ENCODE measurements around the gene CADPS2. TPM values are rescaled to one million over a fixed set of nuclear protein-coding genes. Genes with fewer than 3 reads are reported as not detected.

CADPS2 gene
- total RNA-seq, 1 donor from 2014 or later, result 27.8 TPM

- TF ChIP-seq, protein P1, sequence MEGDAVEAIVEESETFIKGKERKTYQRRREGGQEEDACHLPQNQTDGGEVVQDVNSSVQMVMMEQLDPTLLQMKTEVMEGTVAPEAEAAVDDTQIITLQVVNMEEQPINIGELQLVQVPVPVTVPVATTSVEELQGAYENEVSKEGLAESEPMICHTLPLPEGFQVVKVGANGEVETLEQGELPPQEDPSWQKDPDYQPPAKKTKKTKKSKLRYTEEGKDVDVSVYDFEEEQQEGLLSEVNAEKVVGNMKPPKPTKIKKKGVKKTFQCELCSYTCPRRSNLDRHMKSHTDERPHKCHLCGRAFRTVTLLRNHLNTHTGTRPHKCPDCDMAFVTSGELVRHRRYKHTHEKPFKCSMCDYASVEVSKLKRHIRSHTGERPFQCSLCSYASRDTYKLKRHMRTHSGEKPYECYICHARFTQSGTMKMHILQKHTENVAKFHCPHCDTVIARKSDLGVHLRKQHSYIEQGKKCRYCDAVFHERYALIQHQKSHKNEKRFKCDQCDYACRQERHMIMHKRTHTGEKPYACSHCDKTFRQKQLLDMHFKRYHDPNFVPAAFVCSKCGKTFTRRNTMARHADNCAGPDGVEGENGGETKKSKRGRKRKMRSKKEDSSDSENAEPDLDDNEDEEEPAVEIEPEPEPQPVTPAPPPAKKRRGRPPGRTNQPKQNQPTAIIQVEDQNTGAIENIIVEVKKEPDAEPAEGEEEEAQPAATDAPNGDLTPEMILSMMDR (IDR thresholded peaks at IDR 0.05; ENCODE audit: unreplicated experiment), result no peak
- H3K4me3 Mint-ChIP-seq (ENCODE audit: unreplicated experiment), result no peak overlapping the region
- no peak overlapping the region for H3K27ac Mint-ChIP-seq (ENCODE audit: unreplicated experiment)
- H3K36me3 Mint-ChIP-seq (ENCODE audit: low read depth, unreplicated experiment), result no peaks in the 10 kb centered on the region
- H3K9me3 Mint-ChIP-seq (ENCODE audit: unreplicated experiment), result no peaks in the 10 kb centered on the region
- no peaks in the 10 kb centered on the region for H3K4me1 Mint-ChIP-seq (ENCODE audit: unreplicated experiment)
- no peak for DNase-seq (ENCODE audit: low spot score)
- H3K27me3 Mint-ChIP-seq (ENCODE audit: unreplicated experiment), result no peaks in the 10 kb centered on the region
These were observed 473.4 kb downstream of the CADPS2 start for GRCh38 chr7:122412883-122413282.

- no peak overlapping the region for H3K27ac Mint-ChIP-seq (ENCODE audit: unreplicated experiment)
- TF ChIP-seq, protein P1 (IDR thresholded peaks at IDR 0.05; ENCODE audit: unreplicated experiment), result no peak
- H3K4me1 Mint-ChIP-seq (ENCODE audit: unreplicated experiment), result no peaks in the 10 kb centered on the region
- DNase-seq (ENCODE audit: low spot score), result no peak
- H3K36me3 Mint-ChIP-seq (ENCODE audit: low read depth, unreplicated experiment), result no peaks in the 10 kb centered on the region
- H3K4me3 Mint-ChIP-seq (ENCODE audit: unreplicated experiment), result no peak overlapping the region
- no peaks in the 10 kb centered on the region for H3K27me3 Mint-ChIP-seq (ENCODE audit: unreplicated experiment)
- H3K9me3 Mint-ChIP-seq (ENCODE audit: unreplicated experiment), result no peaks in the 10 kb centered on the region
These were observed 473.8 kb downstream of the CADPS2 start for GRCh38 chr7:122412441-122412840.

- Mint-ChIP-seq H3K36me3 (ENCODE audit: low read depth, unreplicated experiment) (peaks cover 4% of the 10 kb centered on the region), H3K4me1 (ENCODE audit: unreplicated experiment) (no peaks in the 10 kb centered on the region), H3K27me3 (ENCODE audit: unreplicated experiment) (no peaks in the 10 kb centered on the region), H3K27ac (ENCODE audit: unreplicated experiment) (no peak overlapping the region), H3K4me3 (ENCODE audit: unreplicated experiment) (no peak overlapping the region), H3K9me3 (ENCODE audit: unreplicated experiment) (no peaks in the 10 kb centered on the region)
- TF ChIP-seq, protein P1 (IDR thresholded peaks at IDR 0.05; ENCODE audit: unreplicated experiment), result no peak
- DNase-seq (ENCODE audit: low spot score), result no peak
These were observed 479.1 kb downstream of the CADPS2 start for GRCh38 chr7:122407195-122407594.

- Mint-ChIP-seq H3K27me3 (ENCODE audit: unreplicated experiment) (no peaks in the 10 kb centered on the region), H3K9me3 (ENCODE audit: unreplicated experiment) (no peaks in the 10 kb centered on the region), H3K36me3 (ENCODE audit: low read depth, unreplicated experiment) (peaks cover 4% of the 10 kb centered on the region), H3K4me3 (ENCODE audit: unreplicated experiment) (no peak overlapping the region), H3K27ac (ENCODE audit: unreplicated experiment) (no peak overlapping the region), H3K4me1 (ENCODE audit: unreplicated experiment) (no peaks in the 10 kb centered on the region)
- no peak for DNase-seq (ENCODE audit: low spot score)
- TF ChIP-seq, protein P1 (IDR thresholded peaks at IDR 0.05; ENCODE audit: unreplicated experiment), result no peak
These were observed 483.1 kb downstream of the CADPS2 start for GRCh38 chr7:122403113-122403512.

DNA sequence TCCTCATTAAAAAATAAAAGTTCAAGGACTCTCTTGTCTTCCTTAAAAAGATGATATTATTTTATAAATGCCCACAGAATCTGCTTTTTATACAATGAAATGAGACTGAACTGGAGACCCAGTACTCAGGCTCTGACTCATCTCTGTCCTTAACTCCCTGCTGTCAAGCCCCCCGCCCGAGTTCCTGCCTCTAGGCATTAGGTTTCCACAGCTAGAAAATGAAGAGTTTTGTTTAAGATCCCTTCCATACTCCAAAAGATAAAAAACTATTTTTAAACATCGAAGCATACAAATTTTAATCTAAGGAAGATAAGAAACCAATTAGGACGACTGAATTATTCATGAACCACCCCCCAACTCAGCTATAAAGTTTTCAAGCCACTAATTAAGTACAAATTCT lies 484.0 kb downstream of the CADPS2 start:
- DNase-seq (ENCODE audit: low spot score), result no peak
- H3K9me3 Mint-ChIP-seq (ENCODE audit: unreplicated experiment), result no peaks in the 10 kb centered on the region
- H3K27ac Mint-ChIP-seq (ENCODE audit: unreplicated experiment), result no peak overlapping the region
- TF ChIP-seq, protein P1 (IDR thresholded peaks at IDR 0.05; ENCODE audit: unreplicated experiment), result no peak
- no peak overlapping the region for H3K4me3 Mint-ChIP-seq (ENCODE audit: unreplicated experiment)
- no peaks in the 10 kb centered on the region for H3K4me1 Mint-ChIP-seq (ENCODE audit: unreplicated experiment)
- no peaks in the 10 kb centered on the region for H3K27me3 Mint-ChIP-seq (ENCODE audit: unreplicated experiment)
- peaks cover 4% of the 10 kb centered on the region for H3K36me3 Mint-ChIP-seq (ENCODE audit: low read depth, unreplicated experiment)
